GM19455 (cell line): ENCODE data around the gene MYO3A.

ENCODE experiments used
- ATAC-seq: cut with Tn5 transposase; IDR thresholded peaks from one replicate; pipeline ENCODE4 v1.9.1; 2021; ENCODE audit not compliant: unreplicated experiment

Gene MYO3A

GRCh38 chr10:26214551-26215395, 280.7 kb downstream of the MYO3A start:
- no peak for ATAC-seq

DNA sequence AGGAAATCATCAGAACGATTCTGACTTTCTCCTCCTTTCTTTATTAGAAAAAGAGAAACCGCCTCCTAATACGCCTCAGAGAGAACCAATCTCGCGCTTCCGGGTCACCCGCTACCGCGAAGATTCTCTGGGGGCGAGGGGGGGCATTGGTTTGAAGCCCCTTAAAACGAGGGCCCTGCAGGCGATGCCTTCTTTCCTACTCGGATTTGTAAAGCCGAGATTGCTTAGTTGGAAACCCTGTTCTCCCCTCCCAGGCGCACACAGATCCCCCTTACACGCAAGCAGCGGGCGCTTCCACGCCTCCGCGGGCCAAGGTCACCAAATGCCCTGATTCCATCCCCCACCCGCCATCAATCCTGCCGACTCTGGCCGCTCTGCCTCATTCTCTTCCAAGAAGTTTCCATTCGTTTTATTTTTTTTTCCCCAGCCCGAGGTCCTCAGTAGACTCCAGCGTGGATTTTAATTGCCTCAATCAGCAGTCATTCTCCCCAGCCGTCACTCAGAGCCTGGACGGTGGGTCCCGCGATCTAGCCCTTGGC, 281.4 kb downstream of the MYO3A start:
- ATAC-seq, result no peak

GRCh38 chr10:26215935-26216584, 282.0 kb downstream of the MYO3A start:
- ATAC-seq, result no peak

DNA sequence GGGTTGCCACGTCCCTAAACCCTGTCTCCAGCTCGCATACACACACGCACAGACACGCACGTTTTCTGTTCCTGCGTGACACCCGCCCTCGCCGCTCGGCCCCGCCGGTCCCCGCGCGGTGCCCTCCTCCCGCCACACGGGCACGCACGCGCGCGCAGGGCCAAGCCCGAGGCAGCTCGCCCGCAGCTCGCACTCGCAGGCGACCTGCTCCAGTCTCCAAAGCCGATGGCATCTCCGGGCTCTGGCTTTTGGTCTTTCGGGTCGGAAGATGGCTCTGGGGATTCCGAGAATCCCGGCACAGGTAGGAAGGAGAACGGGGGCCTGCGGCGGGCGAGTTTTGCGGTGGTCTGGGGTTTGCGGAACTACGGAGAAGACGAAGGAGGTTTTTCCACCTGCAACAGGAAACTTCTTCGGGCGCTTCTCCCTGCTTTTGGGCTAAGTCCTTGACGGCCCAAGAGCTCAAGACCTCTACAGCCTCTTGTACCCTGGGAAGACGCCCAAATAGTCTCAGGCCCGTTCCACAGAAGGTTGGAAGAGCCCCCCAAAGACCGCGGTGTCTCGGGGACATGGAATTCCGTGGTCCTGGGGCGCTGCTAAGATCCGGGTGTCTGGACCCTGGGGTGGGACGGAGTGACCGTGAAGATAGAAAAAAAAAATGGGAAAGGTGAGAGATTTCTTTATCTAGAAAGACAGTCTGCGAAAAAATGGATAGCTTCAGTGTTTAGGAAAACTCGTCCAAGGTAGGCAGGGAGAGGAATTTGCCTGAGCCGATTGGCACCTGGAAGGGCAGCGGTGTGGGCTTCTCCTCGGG, 282.8 kb downstream of the MYO3A start, which contains the start of gene GAD2:
GAD2 (plus strand) TSS at position 190 of the 811 bp plus-strand sequence; CDS start at position 226, 36 bp downstream.
- no peak for ATAC-seq

DNA sequence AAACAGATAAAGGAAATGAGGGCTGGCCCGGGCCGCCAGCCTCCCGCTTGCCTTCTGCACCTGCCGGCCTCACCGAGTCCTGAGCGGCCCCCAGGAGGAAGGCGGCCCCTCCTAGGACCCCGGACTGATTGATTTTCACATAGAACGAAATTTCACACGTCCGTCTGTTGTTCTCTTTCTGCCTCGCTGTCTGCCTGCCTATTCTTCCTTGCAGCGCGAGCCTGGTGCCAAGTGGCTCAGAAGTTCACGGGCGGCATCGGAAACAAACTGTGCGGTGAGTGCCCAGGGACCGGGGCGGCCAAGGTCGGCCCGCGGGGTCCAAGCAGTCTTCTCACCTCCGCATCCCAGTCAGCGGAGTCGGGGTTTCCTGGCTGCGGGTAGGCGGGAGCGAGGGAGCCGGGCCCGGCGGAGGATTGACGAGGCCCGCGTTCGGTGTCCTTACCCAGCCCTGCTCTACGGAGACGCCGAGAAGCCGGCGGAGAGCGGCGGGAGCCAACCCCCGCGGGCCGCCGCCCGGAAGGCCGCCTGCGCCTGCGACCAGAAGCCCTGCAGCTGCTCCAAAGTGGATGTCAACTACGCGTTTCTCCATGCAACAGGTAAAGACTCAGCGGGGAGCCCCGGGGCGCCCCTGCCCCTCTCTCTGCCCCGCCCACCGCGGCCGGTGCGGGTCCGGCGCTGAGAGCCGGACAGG, 283.5 kb downstream of the MYO3A start:
- ATAC-seq, result no peak

GRCh38 chr10:26219676-26220075, 285.6 kb downstream of the MYO3A start:
- ATAC-seq, result no peak

DNA sequence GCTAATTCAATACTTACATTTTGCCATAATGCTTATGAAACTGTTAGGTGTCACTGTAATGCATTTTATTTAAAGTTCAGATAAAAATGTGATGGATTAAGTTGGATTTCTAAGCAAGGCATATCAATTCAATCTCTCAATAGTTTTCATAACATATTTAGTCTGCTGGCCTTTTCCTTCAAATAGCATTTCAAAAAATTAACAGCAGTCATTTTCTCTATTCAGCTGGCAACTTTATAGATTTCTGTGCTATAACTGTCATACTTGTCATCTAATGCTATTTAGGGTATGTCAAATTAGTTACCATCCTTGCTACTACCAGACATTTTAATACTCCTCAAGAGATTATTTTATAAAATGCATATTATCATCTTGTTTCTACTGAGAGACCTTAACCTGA, 286.9 kb downstream of the MYO3A start:
- no peak for ATAC-seq

- ATAC-seq, result no peak
Observed at GRCh38 chr10:26221541-26221940, 287.5 kb downstream of the MYO3A start.

- ATAC-seq, result no peak
Observed at GRCh38 chr10:26222563-26222962, 288.5 kb downstream of the MYO3A start.

- no peak for ATAC-seq
Observed at GRCh38 chr10:26225322-26225721, 291.3 kb downstream of the MYO3A start.

- ATAC-seq, result no peak
Observed at GRCh38 chr10:26227786-26228185, 293.8 kb downstream of the MYO3A start.

GRCh38 chr10:26232174-26232573, 298.1 kb downstream of the MYO3A start:
- ATAC-seq, result no peak

- no peak for ATAC-seq
Observed at GRCh38 chr10:26235761-26236160, 301.7 kb downstream of the MYO3A start.

- no peak for ATAC-seq
Observed at GRCh38 chr10:26238378-26238777, 304.3 kb downstream of the MYO3A start.

- no peak for ATAC-seq
Observed at GRCh38 chr10:26242706-26243350, 308.8 kb downstream of the MYO3A start.

GRCh38 chr10:26243351-26243720, 309.3 kb downstream of the MYO3A start:
- ATAC-seq, result no peak

DNA sequence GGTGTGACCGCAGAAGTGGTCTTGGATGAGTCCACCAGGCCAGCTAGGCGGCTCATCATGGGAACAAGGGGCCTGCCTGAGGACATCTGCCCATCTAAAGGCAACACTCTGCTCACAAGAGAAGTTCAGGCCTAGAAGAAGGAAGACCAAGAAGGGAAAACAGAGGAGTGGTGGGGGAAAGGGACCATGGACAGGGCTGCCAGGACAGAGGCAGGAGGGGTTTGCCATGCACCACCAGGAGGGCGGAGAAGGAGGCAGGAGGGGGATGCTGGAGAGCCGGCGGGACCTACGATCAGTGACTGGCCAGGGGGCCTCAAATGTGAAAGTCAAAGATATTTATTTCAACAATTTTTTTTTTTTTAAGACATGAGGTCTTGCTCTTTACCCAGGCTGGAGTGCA, 315.7 kb downstream of the MYO3A start:
- ATAC-seq, result no peak

DNA sequence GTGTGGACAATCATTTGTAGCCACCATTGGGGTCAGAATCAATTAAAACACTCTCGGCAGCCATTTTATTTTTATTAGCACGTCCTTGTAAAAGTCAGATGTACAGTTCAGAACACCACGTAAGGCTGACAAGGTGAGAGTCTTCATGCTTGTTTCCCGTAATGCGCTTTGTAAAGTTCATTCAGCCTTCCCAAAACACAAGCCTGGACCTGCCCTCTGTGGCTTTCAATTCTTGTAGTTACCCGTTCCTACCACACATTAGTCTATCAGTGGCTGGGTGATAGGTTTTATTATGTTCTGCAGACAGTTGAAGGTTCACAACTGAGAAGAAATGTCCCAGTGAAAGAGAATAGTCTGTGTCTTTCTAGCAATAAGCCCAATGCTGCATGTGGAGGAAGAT, 317.9 kb downstream of the MYO3A start:
- no peak for ATAC-seq

GRCh38 chr10:26254616-26255015, 320.6 kb downstream of the MYO3A start:
- no peak for ATAC-seq

DNA sequence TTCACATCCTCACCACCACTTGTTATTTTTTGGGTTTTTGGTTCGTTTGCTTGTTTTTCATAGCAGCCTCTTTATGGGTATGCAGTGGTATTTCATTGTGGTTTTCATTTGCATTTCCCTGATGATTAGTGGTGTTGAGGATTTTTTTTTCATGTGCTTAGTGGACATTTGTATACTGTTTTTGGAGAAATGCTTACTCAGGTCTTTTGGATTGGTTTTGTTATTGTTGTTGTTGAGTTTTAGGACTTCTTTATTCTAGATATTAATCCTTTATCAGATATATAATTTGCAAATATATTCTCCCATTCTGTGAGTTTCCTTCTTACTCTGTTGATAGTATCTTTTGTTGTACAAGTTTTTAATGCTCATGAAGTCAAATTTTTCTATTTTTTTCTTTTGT, 325.3 kb downstream of the MYO3A start:
- no peak for ATAC-seq
